K562 treated with DMSO at 1 percent for 24 hours (cell line): ENCODE results near the gene FCER2. TPM values are rescaled to one million over a fixed set of nuclear protein-coding genes. Genes with fewer than 3 reads are reported as not detected.

Source experiments
- total RNA-seq: library from RNA; unstranded; fragments of 300-600 nt; gene quantifications from 2 replicates; pipeline ENCODE4 v1.2.3, GENCODE V29; 2022; ENCODE audit warnings: low read depth; ENCODE audit not compliant: insufficient read depth

The FCER2 gene, protein sequence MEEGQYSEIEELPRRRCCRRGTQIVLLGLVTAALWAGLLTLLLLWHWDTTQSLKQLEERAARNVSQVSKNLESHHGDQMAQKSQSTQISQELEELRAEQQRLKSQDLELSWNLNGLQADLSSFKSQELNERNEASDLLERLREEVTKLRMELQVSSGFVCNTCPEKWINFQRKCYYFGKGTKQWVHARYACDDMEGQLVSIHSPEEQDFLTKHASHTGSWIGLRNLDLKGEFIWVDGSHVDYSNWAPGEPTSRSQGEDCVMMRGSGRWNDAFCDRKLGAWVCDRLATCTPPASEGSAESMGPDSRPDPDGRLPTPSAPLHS
- 0.70 and 0.95 TPM in 2 replicates for total RNA-seq

DNA sequence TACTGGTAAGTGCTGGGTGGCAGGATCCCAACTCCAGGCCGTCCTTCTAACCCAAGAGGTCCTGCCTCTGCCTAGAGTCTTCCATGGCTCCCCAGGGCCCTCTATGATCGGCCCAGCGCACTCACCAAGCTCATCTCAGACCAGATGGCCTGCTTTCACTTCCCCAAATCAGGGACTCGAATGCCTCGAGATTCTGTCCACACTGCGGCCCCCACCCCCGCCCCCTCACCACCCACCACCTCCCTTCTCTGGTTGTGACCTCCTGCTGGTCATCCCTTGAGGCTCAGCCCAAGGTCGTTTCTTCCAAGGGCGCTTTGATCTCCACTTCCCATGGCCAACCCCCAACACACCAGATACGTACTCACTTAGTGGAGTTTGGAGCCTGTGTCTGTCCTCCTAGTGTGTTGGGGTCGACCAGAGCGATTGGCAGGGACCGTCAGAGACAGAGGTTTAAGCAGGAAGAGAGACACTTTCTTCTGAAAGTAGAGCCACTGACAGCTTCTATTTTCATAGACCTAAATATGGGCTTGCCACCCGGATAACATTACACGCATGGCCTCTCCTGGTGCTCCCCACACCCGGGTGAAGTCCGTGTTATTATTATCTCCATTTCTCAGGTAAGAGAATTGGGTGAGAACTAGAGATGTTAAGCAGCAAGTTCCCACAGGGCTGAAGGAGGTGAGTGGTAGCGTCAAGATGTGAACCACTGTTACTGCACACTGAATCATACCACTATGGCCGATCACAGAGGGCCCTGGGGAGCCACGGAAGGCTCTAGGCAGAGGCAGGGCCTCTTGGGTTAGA lies at the start of gene FCER2:
TSS of gene FCER2 (minus strand) at position 478 of the 804 bp plus-strand sequence. CDS start 2,371 bp downstream, outside the sequence.

DNA sequence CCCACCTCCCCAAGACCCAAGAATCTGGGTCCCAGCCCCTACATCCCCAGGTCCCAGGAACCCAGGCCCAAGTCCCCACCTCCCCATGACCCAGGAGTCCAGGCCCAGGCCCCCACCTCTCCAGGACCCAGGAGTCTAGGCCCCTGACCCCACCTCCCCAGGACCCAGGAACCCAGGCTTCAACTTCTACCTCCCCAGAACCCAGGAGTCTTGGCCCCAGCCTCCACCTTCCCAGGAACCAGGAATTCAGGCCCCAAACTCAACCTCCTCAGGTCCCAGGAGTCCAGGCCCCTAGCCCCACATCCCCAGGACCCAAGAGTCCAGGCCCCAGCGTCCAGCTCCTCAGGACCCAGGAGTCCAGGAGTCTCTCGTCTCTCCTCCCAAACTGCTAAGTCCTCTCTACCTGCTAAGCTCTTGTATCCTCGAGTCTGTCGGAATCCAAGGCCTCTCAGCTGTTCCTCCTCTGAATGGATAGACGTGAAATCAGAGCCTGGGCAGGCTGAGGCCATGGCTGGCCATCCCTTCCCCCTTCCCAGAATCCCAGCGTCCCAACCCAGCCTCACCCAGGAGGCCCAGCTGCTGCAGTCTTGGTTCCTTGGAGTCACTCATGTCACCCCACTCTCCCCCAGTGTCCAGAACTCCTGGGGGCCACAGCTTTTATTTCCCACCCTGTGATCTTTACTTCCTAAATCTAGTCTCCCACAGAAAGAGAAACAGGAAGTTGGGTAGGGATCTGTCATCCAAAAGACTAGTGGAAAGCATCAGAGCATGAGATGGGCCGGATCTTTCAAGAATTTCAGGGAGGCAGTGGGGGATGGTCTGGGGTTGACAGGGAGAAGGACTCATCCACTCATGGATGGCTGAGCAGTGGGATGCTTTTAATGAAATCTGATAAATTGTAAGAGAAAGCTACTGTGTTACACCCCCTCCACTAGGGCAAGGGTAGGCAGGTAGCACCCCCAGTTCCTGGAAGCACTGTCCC lies 45.3 kb upstream of the FCER2 start, which contains the start of gene CD209:
TSS of gene CD209 (minus strand) at position 632 of the 982 bp plus-strand sequence. CDS start at position 609, 23 bp downstream.

DNA sequence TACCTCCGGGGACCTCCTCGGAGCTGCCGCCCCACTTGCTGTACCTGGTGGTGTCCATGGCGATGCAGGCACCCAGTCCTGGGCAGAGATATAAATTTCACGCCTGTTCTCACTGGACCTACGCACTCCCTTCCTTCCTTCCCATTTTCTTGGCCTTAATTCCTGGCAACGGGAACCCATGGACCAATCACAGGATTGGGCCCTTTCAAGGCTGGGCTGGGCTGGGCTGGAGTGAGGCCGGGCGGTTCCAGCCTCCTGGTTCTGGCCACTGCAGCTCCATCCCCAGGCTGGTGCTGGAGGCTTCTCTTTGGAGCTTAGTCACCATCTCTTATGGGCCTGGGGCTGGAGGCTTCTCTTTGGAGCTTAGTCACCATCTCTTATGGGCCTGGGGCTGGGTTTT lies 30.1 kb upstream of the FCER2 start, which contains the start of gene CLEC4G:
TSS of gene CLEC4G (minus strand) at position 66 of the 400 bp plus-strand sequence. CDS start at position 58, 8 bp downstream.

DNA sequence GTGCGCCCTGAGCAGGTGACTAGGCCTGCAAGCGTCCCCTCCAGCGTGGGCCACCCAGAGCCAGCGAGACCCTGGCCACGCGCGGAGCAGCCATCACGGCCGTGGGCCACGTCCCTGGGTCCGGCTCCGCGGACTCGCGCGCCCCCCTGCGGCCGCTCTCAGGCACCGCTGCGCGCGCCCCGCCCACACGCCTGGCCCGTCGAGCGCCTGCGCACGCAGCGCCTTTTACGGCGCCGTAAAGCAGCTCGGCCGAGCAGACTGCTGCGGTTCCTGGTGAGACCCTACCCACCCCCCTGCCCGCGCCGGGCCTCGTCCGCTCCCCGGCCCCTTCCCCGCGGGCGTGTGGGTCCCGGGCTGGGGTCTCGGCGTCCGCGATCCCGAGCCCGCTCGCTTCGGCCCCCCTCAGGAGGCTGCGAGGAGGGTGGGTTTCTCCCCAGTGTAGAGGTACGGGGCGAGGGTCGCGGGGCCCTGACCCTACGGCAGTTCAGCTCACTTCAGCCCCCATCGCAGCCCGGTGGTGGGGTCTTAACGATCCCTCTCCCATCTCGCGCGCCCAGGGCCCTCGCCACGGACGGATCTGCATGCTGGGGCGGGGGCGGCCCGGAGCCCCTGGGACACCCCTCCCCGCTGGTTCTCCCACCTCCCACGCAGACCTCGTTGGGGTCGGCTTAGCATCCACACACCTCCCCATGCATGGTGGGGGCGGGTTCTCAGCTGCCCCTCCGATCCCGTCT lies 21.2 kb downstream of the FCER2 start, which contains the start of gene TRAPPC5:
TSS of gene TRAPPC5 (plus strand) at position 228 of the 734 bp plus-strand sequence. CDS start 1,421 bp downstream, outside the sequence.

DNA sequence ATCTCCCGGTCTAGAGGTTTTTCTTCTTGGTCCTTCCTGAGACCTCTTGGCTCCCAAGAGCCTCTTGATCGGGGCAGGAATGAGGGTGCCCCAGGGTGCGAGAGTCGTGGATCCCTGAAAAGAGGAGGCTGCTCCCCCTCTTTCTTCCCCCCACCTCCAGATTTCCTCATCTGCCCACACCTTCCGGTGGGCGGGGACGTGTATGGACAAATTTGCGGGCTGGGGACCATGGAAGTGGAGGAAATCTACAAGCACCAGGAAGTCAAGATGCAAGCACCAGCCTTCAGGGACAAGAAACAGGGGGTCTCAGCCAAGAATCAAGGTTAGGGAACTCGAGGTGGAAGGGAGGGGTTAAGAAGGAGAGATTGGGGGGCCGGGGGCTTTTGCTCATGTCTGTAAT lies 25.1 kb downstream of the FCER2 start, which contains the start of gene MCEMP1:
TSS of gene MCEMP1 (plus strand) at position 237 of the 400 bp plus-strand sequence. CDS start at position 268, 31 bp downstream.

DNA sequence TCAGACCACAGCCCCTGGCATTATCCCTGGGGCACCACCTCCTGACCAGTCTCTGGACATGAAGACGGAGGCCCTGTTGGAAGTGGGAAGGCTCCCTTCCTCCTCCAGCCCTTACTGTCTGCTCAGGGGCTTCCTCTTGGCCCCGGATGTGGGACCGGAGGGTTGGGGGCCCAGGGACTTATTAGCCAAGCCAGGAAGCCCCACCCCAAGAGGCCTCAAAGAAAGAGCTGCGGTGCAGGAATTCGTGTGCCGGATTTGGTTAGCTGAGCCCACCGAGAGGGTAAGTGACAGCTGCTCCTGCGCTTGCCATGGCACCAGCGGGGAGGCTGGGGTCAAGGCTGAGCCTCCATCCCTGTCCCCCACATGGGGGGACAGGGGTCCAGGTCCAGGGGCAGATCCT lies 33.1 kb downstream of the FCER2 start, which contains the start of gene RETN:
TSS of gene RETN (plus strand) at position 208 of the 400 bp plus-strand sequence. CDS start 278 bp downstream, outside the sequence.

Other genes with a start within 250 kb of the FCER2 start
- 8.6 and 12.1 TPM in 2 replicates for gene PEX11G, start 213.1 kb downstream of the FCER2 start, total RNA-seq
- gene ZNF358, start 186.0 kb downstream of the FCER2 start, total RNA-seq: 46.9 and 54.4 TPM in 2 replicates
- 28.1 and 29.2 TPM in 2 replicates for gene MCOLN1, start 179.5 kb downstream of the FCER2 start, total RNA-seq
- 101 and 108 TPM in 2 replicates for gene PNPLA6, start 166.4 kb downstream of the FCER2 start, total RNA-seq
- 3.4 and 3.8 TPM in 2 replicates for gene CAMSAP3, start 106.3 kb downstream of the FCER2 start, total RNA-seq
- gene XAB2, start 72.6 kb downstream of the FCER2 start, total RNA-seq: 108 and 119 TPM in 2 replicates
- 33.2 and 56.3 TPM in 2 replicates for gene PET100, start 72.3 kb downstream of the FCER2 start, total RNA-seq
- 2.6 and 6.6 TPM in 2 replicates for gene PCP2, start 68.4 kb downstream of the FCER2 start, total RNA-seq
- 209 and 241 TPM in 2 replicates for gene STXBP2, start 65.0 kb downstream of the FCER2 start, total RNA-seq
- gene RETN, start 33.1 kb downstream of the FCER2 start, total RNA-seq: not detected in 2 replicates
- gene MCEMP1, start 25.0 kb downstream of the FCER2 start, total RNA-seq: 1.3 and 1.4 TPM in 2 replicates
- 175 and 188 TPM in 2 replicates for gene TRAPPC5, start 21.3 kb downstream of the FCER2 start, total RNA-seq
- gene CLEC4G, start 30.0 kb upstream of the FCER2 start, total RNA-seq: not detected in 2 replicates
- gene CD209, start 45.4 kb upstream of the FCER2 start, total RNA-seq: not detected in 2 replicates
- gene CLEC4M, start 61.1 kb upstream of the FCER2 start, total RNA-seq: 0.54 TPM in 1 of 2 replicates, not detected in the other
- gene EVI5L, start 128.1 kb upstream of the FCER2 start, total RNA-seq: 16.1 and 19.9 TPM in 2 replicates
- gene PRR36, start 172.3 kb upstream of the FCER2 start, total RNA-seq: 0.44 TPM in 1 of 2 replicates, not detected in the other
- 7.1 and 8.5 TPM in 2 replicates for gene LRRC8E, start 186.4 kb upstream of the FCER2 start, total RNA-seq
- 40.0 and 44.3 TPM in 2 replicates for gene MAP2K7, start 201.7 kb upstream of the FCER2 start, total RNA-seq
- 2.2 and 3.2 TPM in 2 replicates for gene TGFBR3L, start 212.7 kb upstream of the FCER2 start, total RNA-seq
- gene SNAPC2, start 218.2 kb upstream of the FCER2 start, total RNA-seq: 50.8 and 53.9 TPM in 2 replicates
- 7.3 and 8.5 TPM in 2 replicates for gene CTXN1, start 224.0 kb upstream of the FCER2 start, total RNA-seq
- 141 and 148 TPM in 2 replicates for gene TIMM44, start 241.5 kb upstream of the FCER2 start, total RNA-seq